DND-41 (cell line): ENCODE measurements around the gene GTSE1.

ENCODE experiments used
- EZH2 ChIP-seq: IDR thresholded peaks from 3 replicates; pipeline ENCODE4 v1.6.1; 2012; ENCODE audit warnings: borderline replicate concordance, low read depth, mild to moderate bottlenecking, moderate library complexity, low read length, inconsistent platforms; ENCODE audit not compliant: severe bottlenecking
- TF ChIP-seq, protein P1 (sequence below): IDR thresholded peaks from 2 replicates; pipeline ENCODE4 v1.5.1; 2012; ENCODE audit warnings: borderline replicate concordance, low read length, moderate library complexity, mild to moderate bottlenecking; ENCODE audit not compliant: poor library complexity, severe bottlenecking; ENCODE audit errors: extremely low read depth

GRCh38 chr22:46360891-46361290 lies 64.2 kb downstream of the GTSE1 start:
- TF ChIP-seq, protein P1, sequence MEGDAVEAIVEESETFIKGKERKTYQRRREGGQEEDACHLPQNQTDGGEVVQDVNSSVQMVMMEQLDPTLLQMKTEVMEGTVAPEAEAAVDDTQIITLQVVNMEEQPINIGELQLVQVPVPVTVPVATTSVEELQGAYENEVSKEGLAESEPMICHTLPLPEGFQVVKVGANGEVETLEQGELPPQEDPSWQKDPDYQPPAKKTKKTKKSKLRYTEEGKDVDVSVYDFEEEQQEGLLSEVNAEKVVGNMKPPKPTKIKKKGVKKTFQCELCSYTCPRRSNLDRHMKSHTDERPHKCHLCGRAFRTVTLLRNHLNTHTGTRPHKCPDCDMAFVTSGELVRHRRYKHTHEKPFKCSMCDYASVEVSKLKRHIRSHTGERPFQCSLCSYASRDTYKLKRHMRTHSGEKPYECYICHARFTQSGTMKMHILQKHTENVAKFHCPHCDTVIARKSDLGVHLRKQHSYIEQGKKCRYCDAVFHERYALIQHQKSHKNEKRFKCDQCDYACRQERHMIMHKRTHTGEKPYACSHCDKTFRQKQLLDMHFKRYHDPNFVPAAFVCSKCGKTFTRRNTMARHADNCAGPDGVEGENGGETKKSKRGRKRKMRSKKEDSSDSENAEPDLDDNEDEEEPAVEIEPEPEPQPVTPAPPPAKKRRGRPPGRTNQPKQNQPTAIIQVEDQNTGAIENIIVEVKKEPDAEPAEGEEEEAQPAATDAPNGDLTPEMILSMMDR = no peak
- no peak for TF ChIP-seq EZH2
